ENCODE results near the gene FBXL7. TPM values are rescaled to one million over a fixed set of nuclear protein-coding genes. Genes with fewer than 3 reads are reported as not detected.

Gene FBXL7
- polyA plus RNA-seq, 1 donor from 2014 or later, result 0.24 TPM

GRCh38 chr5:15720515-15720914 is 220.5 kb downstream of the FBXL7 start:
- Histone ChIP-seq H3K9me3 (ENCODE audit: low read length) (no peaks in the 10 kb centered on the region), H3K27me3 (ENCODE audit: insufficient read depth, low read depth, low read length) (no peaks in the 10 kb centered on the region), H3K79me2 (replicated peaks; ENCODE audit: insufficient read depth, low read length) (peaks cover 11% of the 10 kb centered on the region), H3K4me3 (ENCODE audit: low read length) (no peak overlapping the region), H3K9me2 (ENCODE audit: insufficient read depth, low read length) (no peaks in the 10 kb centered on the region), H3K4me2 (ENCODE audit: low read length) (no peak overlapping the region), H4K20me1 (ENCODE audit: insufficient read depth) (no peaks in the 10 kb centered on the region), H3K9ac (ENCODE audit: low read length) (no peak overlapping the region), H3K27ac (ENCODE audit: low read length) (no peak overlapping the region), H3F3A (ENCODE audit: insufficient read depth, low read length, poor library complexity, severe bottlenecking) (no peaks in the 10 kb centered on the region), H2AFZ (ENCODE audit: low read depth, low read length) (no peak overlapping the region), H3K36me3 (ENCODE audit: insufficient read depth, low read length) (no peaks in the 10 kb centered on the region)
- TF ChIP-seq CTCF (IDR thresholded peaks at IDR 0.05; ENCODE audit: poor library complexity, severe bottlenecking) (no peak), SMC3 (conservative IDR thresholded peaks at IDR 0.05; ENCODE audit: poor library complexity) (no peak), EZH2 (IDR thresholded peaks at IDR 0.05; ENCODE audit: borderline replicate concordance, insufficient read depth, low read length, poor library complexity, severe bottlenecking) (no peak), REST (IDR thresholded peaks at IDR 0.05; ENCODE audit: borderline replicate concordance) (no peak), RAD21 (conservative IDR thresholded peaks at IDR 0.05) (no peak), POLR2AphosphoS5 (IDR thresholded peaks at IDR 0.05) (no peak), MXI1 (conservative IDR thresholded peaks at IDR 0.05; ENCODE audit: poor library complexity, severe bottlenecking) (no peak), TAF1 (IDR thresholded peaks at IDR 0.05; ENCODE audit: low read depth) (no peak), EP300 (conservative IDR thresholded peaks at IDR 0.05; ENCODE audit: poor library complexity, severe bottlenecking) (no peak)

- H3F3A ChIP-seq (ENCODE audit: insufficient read depth, low read length, poor library complexity, severe bottlenecking), result no peaks in the 10 kb centered on the region
- no peaks in the 10 kb centered on the region for H4K20me1 ChIP-seq (ENCODE audit: insufficient read depth)
- no peak overlapping the region for H3K4me3 ChIP-seq (ENCODE audit: low read length)
- H3K27ac ChIP-seq (ENCODE audit: low read length), result no peak overlapping the region
- H2AFZ ChIP-seq (ENCODE audit: low read depth, low read length), result no peak overlapping the region
- H3K79me2 ChIP-seq (replicated peaks; ENCODE audit: insufficient read depth, low read length), result peaks cover 2% of the 10 kb centered on the region
- H3K36me3 ChIP-seq (ENCODE audit: insufficient read depth, low read length), result no peaks in the 10 kb centered on the region
- H3K9me2 ChIP-seq (ENCODE audit: insufficient read depth, low read length), result no peaks in the 10 kb centered on the region
- peaks cover 4% of the 10 kb centered on the region for H3K9me3 ChIP-seq (ENCODE audit: low read length)
- no peak overlapping the region for H3K4me2 ChIP-seq (ENCODE audit: low read length)
- H3K9ac ChIP-seq (ENCODE audit: low read length), result no peak overlapping the region
- H3K27me3 ChIP-seq (ENCODE audit: insufficient read depth, low read depth, low read length), result no peaks in the 10 kb centered on the region
- TF ChIP-seq CTCF (IDR thresholded peaks at IDR 0.05; ENCODE audit: poor library complexity, severe bottlenecking) (no peak), TAF1 (IDR thresholded peaks at IDR 0.05; ENCODE audit: low read depth) (no peak), RAD21 (conservative IDR thresholded peaks at IDR 0.05) (no peak), EZH2 (IDR thresholded peaks at IDR 0.05; ENCODE audit: borderline replicate concordance, insufficient read depth, low read length, poor library complexity, severe bottlenecking) (no peak), SMC3 (conservative IDR thresholded peaks at IDR 0.05; ENCODE audit: poor library complexity) (no peak), MXI1 (conservative IDR thresholded peaks at IDR 0.05; ENCODE audit: poor library complexity, severe bottlenecking) (no peak), EP300 (conservative IDR thresholded peaks at IDR 0.05; ENCODE audit: poor library complexity, severe bottlenecking) (no peak), REST (IDR thresholded peaks at IDR 0.05; ENCODE audit: borderline replicate concordance) (no peak), POLR2AphosphoS5 (IDR thresholded peaks at IDR 0.05) (no peak)
These were observed 222.3 kb downstream of the FBXL7 start for GRCh38 chr5:15722305-15722704.
